HG03108 (cell line): ENCODE data around the gene NKIRAS2.
"Not testable (repeated sequence)": the region's sequence is repeated elsewhere in the genome, so short reads cannot be mapped to it uniquely, and the experiment has no call there.

Source experiments
- ATAC-seq: cut with Tn5 transposase; IDR thresholded peaks from one replicate; pipeline ENCODE4 v1.9.1; 2021; ENCODE audit warnings: moderate library complexity; ENCODE audit not compliant: unreplicated experiment

The NKIRAS2 gene

GRCh38 chr17:41996855-41997164 lies 23.1 kb upstream of the NKIRAS2 start:
- ATAC-seq, result no peak

GRCh38 chr17:41998497-41998896 lies 21.4 kb upstream of the NKIRAS2 start:
- no peak for ATAC-seq

- no peak for ATAC-seq
Observed at GRCh38 chr17:42000413-42001133, 19.3 kb upstream of the NKIRAS2 start.

- ATAC-seq, result no peak
Observed at GRCh38 chr17:42001729-42002128, 18.2 kb upstream of the NKIRAS2 start.

GRCh38 chr17:42002175-42002791 lies 17.6 kb upstream of the NKIRAS2 start:
- no peak for ATAC-seq

- no peak for ATAC-seq
Observed at GRCh38 chr17:42002792-42003301, 17.0 kb upstream of the NKIRAS2 start.

- ATAC-seq, result no peak
Observed at GRCh38 chr17:42005166-42005565, 14.7 kb upstream of the NKIRAS2 start.

- no peak for ATAC-seq
Observed at GRCh38 chr17:42009170-42009569, 10.7 kb upstream of the NKIRAS2 start.

GRCh38 chr17:42010266-42010680 lies 9.6 kb upstream of the NKIRAS2 start:
- ATAC-seq, result not testable (repeated sequence)

GRCh38 chr17:42010898-42011516 lies 8.9 kb upstream of the NKIRAS2 start:
- ATAC-seq, result no peak

GRCh38 chr17:42012363-42012762 lies 7.5 kb upstream of the NKIRAS2 start:
- ATAC-seq, result not testable (repeated sequence)

- ATAC-seq, result not testable (repeated sequence)
Observed at GRCh38 chr17:42013740-42014139, 6.2 kb upstream of the NKIRAS2 start.

- no peak for ATAC-seq
Observed at GRCh38 chr17:42016411-42016831, 3.5 kb upstream of the NKIRAS2 start.

GRCh38 chr17:42016941-42017865 lies 2.7 kb upstream of the NKIRAS2 start, which contains the start of gene DNAJC7:
TSS of gene DNAJC7 (minus strand) at chr17:42017439. CDS start at chr17:42017416, 23 bp downstream.
- ATAC-seq, result peak; percentile 82

- ATAC-seq, result no peak
Observed at GRCh38 chr17:42017866-42018200, 2.1 kb upstream of the NKIRAS2 start.

GRCh38 chr17:42018339-42018738 lies 1.6 kb upstream of the NKIRAS2 start:
- ATAC-seq, result no peak

- no peak for ATAC-seq
Observed at GRCh38 chr17:42018988-42019387, 902 bp upstream of the NKIRAS2 start.

- not testable (repeated sequence) for ATAC-seq
Observed at GRCh38 chr17:42020845-42021244, 955 bp downstream of the NKIRAS2 start.

GRCh38 chr17:42023524-42024349 lies 3.8 kb downstream of the NKIRAS2 start:
- ATAC-seq, result no peak

- no peak for ATAC-seq
Observed at GRCh38 chr17:42025191-42025579, 5.3 kb downstream of the NKIRAS2 start.
